ENCODE results near the gene CHML.
A peak's percentile ranks its signal among the peaks of the same experiment; 100 is the strongest.

The CHML gene

GRCh38 chr1:241645199-241645598, 5.0 kb upstream of the CHML start:
- DNase-seq: no peak

- DNase-seq: no peak
These were observed 4.1 kb upstream of the CHML start for GRCh38 chr1:241644259-241644658.

- DNase-seq: no peak
These were observed 2.4 kb upstream of the CHML start for GRCh38 chr1:241642593-241642944.

GRCh38 chr1:241641773-241642592, 1.8 kb upstream of the CHML start:
- DNase-seq: no peak

GRCh38 chr1:241640867-241641622, 876 bp upstream of the CHML start:
- DNase-seq: no peak

- no peak for DNase-seq
These were observed 483 bp downstream of the CHML start for GRCh38 chr1:241639623-241640148.

- DNase-seq: no peak
These were observed 1.1 kb downstream of the CHML start for GRCh38 chr1:241638909-241639622.

- DNase-seq: no peak
These were observed 2.0 kb downstream of the CHML start for GRCh38 chr1:241638099-241638682.

- DNase-seq: peak; percentile 48 to 57
These were observed 2.6 kb downstream of the CHML start for GRCh38 chr1:241637604-241638003.

GRCh38 chr1:241637046-241637590, 3.1 kb downstream of the CHML start:
- DNase-seq: no peak

- DNase-seq: no peak
These were observed 3.9 kb downstream of the CHML start for GRCh38 chr1:241636291-241636690.

GRCh38 chr1:241635556-241636152, 4.5 kb downstream of the CHML start:
- DNase-seq: no peak

GRCh38 chr1:241632987-241633386, 7.2 kb downstream of the CHML start:
- no peak for DNase-seq

- DNase-seq: no peak
These were observed 8.5 kb downstream of the CHML start for GRCh38 chr1:241631674-241632073.

- no peak for DNase-seq
These were observed 9.3 kb downstream of the CHML start for GRCh38 chr1:241630899-241631298.

- DNase-seq: no peak
These were observed 9.7 kb downstream of the CHML start for GRCh38 chr1:241630476-241630875.

GRCh38 chr1:241630005-241630404, 10.2 kb downstream of the CHML start:
- no peak for DNase-seq

GRCh38 chr1:241627453-241628259, 12.5 kb downstream of the CHML start:
- peak; percentile 69 to 73 for DNase-seq

- no peak for DNase-seq
These were observed 15.2 kb downstream of the CHML start for GRCh38 chr1:241624935-241625334.

- no peak for DNase-seq
These were observed 17.5 kb downstream of the CHML start for GRCh38 chr1:241622669-241623068.

GRCh38 chr1:241617426-241617825, 22.7 kb downstream of the CHML start:
- no peak for DNase-seq

Measured in AML-193 (cell line).